Activated CD4-positive, alpha-beta T cell treated with anti-CD3 and anti-CD28 coated beads for 24 hours (primary cell): ENCODE measurements around the gene METTL21C.

ENCODE experiments used
- DNase-seq, 2 donors: peaks; one replicate each; pipeline ENCODE4 v3.0.0-alpha.2; 2020; ENCODE audit warnings: low read depth in 2 of 2

The METTL21C gene

DNA sequence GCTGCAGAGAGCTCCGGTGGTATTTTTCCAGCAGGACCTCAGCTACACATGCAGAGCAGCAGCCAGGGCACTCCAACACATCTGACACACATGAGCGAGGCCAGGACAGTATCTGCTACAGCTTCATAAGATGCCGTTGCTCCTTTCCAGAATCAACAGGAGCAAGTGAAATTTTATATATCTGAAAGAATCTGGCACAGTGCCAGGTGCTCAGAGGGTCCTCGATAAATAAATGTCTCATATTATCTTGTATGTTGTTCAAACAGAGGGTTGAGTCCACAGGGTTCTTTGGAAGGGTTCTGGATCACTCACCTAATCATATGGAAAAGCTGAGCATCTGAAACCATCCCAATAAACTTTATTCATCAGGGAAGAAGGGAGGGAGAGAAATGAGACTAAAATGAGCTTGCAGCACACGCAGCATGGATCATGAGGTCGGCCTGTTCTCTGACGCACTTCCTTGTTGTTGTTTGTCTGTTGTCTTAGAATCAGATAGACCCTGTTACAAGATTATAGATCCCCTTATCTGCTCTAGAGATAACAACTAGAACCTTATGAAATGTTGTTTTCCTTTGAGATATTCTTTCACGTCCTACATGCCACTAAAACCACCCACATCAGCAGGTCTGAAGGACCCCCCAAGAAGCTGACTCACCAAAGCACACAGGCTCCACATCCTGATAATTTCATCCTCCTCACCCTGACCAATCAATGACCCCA lies 3.2 kb upstream of the METTL21C start:
- no peak for DNase-seq

DNA sequence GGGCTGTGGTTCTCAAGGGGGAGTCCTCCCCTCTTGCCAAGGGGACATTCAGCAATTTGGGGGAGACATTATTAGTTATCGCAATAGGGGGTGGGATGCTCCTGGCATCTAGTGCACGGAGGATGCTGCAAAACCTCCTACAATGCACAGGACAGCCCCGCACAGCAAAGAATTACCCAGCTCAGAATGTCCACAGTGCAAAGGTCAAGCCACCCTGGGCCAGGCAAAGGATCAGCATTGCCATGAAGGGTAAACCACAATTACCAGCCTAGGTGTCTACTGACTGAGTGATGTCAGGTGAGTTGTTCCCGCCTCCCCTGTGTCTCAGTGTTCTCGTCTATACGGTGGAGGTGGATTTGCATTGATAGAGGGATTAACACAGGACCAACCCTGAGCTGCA lies 2.4 kb upstream of the METTL21C start:
- no peak for DNase-seq

DNA sequence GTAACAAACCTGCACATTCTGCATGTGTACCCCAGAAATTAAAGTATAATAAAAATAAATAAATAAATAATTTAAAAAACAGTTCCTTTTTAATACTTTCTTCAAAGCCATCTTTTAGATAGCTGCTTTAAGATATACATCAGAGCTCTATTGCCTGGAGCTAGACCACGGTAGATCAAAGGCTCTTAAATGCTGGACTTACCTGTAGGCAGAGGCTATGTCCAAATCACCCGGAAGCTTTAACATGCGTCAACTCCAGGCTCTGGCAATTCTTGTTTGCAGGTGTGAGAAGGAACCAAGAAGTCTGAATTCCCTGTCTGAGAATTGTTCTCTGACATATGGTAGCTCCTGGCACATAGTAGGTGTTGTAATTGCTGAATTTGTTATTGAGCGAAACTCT lies 1.6 kb upstream of the METTL21C start:
- no peak for DNase-seq

DNA sequence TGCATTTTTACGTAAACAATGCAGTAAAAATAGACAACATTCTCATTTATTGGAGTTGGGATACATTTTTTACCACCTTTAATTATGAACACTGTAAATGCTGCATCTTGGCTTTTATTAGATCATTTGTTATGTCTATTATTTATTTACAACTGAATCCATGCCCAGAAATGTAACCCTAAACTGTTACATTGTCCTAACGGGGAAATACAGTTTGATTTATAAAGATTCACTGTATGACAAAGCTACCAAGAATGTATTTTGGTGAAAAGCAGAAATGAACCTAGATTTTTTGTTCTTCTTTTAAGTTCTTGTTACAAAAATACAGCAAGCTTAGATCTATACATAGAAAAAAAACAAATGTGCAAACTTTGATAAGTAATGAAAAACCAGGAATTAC lies 1.1 kb downstream of the METTL21C start:
- DNase-seq = no peak

DNA sequence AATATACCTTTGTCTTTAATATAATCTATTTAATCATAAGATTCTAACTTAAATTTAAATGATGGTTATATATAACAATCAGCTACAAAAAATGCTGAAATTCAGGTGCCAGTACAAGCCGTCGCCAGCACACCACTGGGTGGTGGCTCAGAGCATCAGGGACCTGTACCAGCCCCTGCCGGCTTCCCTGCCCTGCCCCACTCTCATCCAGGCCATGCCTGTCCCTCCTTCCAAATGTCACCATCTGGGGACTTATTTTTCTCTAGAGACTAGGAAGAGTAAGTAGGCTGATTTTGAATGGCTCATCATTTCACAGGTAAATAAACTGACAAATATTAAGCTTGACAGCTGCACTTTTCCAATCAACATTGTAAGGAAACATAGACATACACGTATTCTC lies 1.6 kb downstream of the METTL21C start:
- no peak for DNase-seq

DNA sequence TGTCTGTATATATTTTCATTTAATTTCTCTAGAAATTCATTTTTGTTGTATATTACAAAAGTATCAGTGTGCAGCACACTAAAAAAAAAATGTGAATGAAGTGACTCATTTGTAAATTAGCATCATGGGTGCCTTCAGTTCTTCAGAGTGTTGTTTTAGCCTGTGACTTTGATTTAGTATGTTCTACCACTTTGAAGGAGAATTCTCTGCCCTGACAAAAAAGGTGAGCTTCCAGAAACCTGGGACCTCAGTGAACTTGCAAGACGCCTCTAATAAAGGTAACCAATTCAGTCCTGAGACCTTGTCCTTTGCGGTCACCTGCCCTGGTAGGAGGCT lies 2.4 kb downstream of the METTL21C start:
- no peak for DNase-seq

DNA sequence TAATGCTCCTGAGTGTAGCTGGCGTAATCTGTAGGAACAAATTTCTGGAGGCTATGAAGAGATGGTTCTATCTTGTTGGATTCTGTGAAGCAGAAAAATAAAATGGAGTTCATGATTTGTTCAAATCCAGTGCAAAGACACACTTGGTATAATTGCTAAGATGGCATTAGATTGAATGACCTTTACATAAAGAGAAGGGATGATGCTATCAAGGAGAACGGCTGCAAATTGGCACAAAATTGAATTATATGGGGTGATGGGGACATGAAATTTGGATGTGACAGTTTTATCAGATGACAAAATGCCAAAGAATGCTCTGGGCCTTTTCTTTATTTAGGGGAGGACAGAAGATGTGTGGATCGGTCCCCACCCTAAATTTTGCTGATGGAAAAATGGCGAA lies 4.0 kb downstream of the METTL21C start:
- no peak for DNase-seq

DNA sequence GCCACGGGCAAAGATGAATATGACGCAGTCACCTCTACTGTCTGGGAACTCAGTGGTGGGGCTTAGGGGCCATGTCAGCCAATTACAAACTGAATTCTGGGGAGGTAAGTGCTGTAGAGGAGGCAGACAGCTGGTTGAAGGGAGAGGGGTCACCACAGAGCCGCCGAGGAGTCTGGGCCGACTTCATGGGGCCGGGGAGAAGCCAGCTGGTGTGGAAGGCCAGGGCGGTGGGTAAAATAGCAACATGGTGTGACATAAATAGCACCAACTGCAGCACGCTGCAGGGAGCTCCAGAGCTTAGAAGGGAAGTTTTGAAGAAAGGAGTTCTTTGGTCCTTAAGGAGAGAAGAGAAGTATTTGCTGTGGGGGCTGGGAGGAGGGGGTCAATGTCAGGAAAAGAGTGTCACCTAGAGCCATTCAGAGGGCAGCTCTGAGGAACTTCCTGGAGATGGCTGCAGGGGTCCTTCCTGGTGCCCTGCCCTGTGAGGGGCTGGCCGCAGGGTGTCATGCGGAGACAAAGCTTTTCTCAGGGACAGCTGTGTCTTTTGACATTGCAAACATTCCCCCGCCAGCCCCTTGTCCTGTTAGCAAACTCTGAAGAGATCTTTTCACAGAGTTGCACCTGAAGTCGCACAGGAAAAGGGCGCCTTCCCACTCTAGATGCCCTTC lies 6.4 kb downstream of the METTL21C start:
- no peak for DNase-seq

DNA sequence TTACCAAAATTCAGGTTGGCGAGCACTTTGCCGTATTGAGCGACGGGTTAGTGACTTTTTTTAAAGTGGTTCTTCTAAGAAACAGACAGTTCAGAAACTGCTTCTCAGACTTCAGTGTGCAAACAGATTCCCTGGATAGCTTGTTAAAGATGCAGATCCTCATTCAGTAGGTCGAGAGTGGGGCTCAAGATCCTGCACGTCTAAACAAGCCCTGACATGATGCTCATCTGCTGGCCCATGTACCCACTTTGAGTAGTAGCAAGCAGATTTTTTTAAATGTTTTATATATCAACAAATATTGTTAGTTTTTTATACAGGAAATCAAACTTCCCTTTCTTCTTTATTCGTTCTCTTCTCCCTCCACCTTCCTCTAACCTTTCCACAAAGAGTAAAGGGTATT lies 7.3 kb downstream of the METTL21C start:
- no peak for DNase-seq

DNA sequence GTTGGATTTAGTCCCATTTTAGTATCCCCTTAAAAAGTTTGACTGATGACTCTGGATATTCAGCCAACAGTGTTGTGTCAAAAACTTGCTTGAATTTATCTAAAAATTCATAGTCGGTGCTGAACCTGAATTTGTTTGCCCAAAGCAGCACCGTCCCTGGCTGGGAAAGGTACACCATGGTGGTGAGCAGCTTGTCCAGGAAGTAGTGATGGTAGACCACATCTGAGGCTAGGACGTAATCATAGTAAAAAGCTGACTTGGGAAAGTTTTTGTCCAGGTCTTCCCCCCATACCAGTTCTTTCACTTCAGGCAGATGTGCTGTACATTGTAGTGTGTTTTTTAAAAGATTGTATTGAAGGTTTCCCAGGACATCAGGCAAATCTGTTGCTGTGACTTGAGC lies 8.8 kb downstream of the METTL21C start:
- no peak for DNase-seq

DNA sequence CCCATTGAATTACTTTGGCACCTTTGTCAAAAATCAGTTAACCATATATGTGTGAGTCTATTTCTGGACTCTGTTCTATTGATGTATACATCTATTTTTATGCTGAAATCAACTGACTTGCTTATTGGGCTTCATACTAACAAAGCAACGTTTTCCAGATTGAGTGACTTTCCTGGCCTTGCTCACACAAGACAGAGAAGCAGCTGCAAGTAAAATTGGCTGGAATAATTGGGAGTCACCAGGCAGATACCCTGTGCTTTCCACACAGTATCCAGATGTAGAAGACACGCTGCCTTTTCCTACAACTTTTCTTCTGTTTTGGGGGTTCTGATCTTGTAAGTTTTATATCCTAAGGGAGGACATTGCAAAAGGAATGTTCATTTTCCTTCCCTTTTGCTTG lies 11.2 kb downstream of the METTL21C start:
- no peak for DNase-seq

DNA sequence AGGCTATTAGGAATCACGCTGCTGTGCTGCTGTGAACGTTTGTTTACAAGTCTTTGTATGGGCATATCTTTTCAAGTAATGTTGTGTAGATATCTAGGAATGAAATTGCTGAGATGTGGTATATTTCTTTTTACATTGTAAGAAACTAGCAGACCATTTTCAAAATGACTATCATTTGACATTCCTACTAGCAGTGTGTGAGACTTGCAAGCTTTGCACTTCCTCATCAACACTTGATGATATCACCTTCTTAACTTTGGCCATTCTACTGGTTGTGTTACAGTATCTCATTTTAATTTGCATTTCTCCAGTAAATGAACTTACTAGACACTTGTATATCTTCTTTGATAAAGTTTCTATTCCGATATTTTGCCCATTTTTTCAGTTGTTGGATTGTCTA lies 12.1 kb downstream of the METTL21C start:
- no peak for DNase-seq

DNA sequence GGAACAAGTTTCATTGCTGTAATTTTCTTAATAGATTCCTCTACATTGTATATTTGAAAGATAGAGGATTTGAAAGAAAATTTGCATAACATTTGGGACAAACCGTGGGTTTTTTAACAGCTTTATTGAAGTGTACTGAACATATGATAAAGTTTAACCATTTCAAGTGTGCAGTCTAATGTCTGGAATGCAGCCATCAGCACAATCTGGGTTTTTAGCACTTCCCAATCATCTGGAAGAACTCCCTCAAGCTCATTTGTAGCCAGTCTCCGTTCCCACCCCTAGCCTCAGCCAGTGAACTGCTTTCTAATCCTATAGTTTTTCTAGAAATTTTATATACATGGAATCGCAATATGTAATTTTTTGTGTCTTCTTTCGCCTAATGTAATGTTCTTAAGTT lies 12.6 kb downstream of the METTL21C start:
- no peak for DNase-seq

DNA sequence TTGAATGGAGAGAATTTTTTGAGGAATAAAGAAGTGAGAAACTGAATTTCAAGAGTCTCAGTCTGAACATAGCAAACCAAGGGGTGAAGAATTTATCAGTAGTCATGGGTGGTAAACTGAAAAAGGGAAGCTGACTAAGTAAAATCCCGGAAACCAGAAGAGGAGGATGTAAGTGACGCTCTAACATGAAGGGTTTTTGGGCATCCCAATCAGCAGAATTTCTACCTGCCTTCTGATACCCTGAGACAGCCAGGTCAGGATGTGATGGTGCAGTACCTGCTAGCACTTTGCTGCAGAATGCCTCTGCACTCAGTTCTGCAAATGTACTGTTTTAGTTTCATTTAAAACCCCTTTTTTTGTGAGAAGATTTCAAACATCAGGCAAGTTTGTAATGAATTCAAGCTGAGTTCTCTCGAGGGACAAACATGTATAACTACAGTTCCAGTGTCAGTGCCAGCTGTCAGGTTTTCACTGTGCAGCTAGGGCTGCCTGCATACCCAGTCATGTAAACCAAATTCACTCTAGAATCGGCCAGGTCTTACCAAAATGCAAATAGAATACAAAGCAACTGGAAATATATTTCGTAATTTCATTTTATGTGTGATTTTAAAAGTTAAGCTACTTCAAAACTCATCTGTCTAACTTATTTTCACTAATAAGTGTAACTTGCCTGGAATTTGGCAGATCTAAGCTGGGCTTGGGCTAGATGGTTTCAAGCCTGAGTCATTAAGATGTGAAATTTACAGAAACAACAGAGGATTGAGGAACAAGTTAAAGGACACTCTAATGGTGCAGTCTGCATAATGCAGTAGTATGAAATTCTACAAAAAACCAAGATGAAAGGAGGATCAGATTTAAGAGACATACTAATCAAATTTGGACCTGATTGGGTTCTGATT lies 13.8 kb downstream of the METTL21C start:
- no peak for DNase-seq

DNA sequence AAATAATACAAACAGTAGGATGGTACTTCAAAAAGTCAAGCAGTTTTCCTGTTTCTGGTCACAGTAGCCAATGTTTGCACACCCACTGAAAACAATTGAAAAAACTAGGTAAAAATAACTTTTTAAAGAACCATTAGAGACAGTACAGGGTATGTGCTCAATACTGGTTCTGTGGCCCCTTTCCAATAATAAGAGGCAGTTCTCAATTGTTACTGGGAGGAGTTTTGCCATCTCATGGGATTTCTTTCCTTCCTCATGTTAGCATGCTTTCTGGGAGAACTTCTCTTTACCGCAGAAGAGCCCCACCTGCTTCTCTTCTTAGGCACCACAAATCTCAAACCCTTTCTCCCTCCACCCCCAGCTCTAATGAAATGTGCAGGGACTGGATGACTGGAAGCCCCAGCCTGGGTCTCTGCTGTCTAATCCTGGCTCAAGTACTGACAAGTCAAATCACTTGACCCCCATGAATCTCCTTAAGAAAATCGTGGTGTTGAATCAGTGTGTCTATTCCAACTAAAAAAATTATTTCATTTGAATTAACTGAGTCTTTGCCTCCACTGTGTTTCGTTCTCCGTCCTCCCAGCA lies 14.6 kb downstream of the METTL21C start:
- no peak for DNase-seq

DNA sequence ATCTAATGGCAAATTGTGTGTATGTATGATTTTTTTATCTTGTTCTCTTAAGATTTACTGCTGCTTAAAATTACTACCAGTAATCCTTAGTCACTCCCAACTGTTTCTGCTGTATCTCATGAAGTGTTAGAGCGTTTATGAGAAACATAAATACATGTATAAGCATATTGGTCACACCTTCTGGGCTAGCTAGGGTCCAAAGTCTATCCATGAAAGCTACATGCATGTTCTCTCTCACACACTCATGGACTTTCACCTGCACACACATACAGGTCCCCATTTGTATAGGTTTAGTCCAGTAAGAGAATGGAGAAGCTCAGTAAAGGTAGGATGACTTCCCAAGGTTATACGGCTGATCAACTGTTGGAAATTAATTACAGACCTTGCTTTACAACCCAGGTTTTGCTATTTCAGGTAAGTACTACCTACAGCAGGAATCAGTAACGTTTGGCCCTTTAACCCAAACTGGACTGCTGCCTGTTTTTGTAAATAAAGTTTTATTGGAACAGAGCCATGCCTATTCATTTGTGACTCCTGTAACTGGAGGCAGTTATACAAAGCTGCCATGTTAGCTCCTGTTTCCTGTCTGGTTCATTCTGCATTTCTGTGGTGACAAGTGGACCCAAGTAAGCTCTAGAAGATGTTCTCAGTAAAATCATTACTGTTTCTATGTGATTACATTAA lies 15.3 kb downstream of the METTL21C start:
- no peak for DNase-seq

DNA sequence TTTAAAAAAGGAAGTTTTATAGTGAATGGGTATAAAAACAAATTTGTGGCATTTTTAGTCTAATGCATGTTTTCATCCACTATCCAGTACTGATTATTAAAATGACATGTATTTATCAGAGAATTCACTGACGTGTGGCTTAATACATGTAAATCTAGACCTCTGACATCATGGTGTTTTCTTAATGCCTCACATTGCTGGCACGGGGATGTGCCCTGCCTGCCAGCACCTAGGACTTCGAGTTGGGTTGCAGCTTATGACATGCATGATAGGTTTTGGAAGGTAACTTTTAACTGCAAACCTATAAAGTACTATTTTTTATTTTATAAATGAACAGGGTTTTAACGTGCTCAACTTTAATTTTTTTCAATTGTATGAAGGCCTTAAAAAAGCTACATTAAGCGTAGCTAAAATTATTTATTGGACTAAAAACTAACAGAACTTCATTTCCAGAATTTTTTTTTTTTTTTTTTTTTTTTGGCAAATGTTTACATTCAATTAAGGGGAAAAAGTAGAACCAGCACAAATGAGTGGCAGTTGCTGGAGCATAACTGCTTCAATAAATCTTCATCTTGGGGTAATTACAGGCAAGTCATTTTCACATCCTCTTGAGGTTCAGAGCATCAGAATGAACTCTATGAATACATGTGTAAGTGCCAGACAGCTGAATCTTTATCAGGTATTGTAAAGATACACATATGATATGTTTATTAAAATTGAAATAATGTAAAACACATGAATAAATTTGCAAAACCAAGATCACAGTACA lies 16.3 kb downstream of the METTL21C start:
- no peak for DNase-seq

DNA sequence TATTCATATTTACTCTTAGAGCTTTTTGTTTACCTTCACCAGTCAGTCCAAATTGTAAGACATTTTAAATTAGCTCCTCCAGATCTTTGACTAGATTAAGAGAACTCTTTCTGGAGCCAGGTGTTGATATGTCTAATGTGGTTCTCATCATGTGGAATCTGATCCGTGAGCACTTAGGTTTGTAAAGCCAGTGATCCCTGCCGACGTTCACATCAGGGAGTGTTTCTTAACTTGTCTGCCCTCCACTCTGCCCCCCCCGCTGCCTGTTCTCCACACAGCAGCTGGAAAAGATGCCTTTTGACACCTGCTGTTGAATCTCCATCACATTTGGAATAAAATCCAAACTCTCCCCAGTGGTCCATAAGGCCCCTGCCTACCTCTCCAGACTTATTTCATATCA lies 17.7 kb downstream of the METTL21C start:
- no peak for DNase-seq

DNA sequence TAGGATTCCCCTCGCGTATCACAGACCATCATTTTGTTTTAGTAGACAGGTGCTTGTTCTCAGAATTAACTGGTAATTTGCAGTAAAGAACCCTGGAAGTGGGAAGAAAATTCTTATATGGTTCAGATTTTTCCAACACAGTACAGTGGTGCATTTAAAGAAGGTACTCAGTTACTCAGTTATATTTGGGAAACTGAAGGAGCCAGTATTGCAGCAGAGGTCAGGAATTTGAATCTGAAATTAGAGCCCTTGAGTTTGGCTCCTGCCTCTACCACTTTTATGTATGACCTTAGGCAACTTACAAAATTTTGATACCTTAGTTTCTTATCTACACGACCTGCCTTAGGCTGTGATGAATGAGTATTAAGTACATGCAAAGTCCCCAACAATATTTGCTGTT lies 19.7 kb downstream of the METTL21C start:
- no peak for DNase-seq

DNA sequence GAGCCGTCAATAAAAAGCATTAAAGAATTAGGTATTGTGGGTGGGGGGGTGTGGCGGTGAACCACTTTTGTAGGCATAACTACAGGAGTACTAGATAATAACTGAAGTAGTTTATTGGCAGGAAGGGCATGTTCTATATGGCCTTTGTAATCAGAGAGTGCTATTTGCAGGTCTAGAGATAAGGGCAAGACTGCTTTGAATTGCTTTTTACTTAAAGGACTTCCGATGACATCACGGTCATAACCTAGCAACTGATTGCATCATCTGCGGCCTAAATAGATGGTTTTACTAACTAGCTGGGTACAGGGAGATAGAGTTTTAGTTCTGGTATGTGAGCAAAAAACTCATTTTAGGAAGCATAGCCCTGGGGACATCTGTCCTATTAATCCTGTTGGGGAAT lies 24.7 kb downstream of the METTL21C start:
- DNase-seq = no peak

DNA sequence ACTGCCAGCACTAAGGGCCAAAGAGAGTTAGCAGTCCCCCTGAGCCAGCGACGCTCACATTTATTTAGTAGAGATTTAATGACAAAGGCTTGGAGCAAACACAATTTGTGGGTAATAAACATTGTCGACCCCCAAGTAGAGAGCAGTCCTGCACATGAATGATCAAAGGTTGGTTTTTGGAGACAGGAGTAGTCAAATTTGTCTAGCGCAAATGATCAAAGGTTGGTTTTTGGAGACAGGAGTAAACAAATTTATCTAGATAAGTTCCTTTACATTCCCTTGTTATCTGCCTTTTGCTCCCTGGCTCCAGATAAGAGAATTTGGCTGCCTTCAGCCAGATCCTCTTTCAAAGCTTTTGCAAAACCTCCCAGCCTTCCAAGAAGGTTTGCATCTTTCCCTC lies 26.9 kb downstream of the METTL21C start:
- DNase-seq = no peak
